H9 (cell line): Measurements from ENCODE around the gene FCHSD2. TPM values are rescaled to one million over a fixed set of nuclear protein-coding genes. Genes with fewer than 3 reads are reported as not detected.

ENCODE experiments used
- DNase-seq: peaks from one replicate; pipeline ENCODE4 v3.0.0-alpha.2; 2017
- H2AFZ ChIP-seq: one replicate; pipeline ENCODE4 v1.6.1; 2013; ENCODE audit warnings: mild to moderate bottlenecking, low read length, control low read depth, moderate library complexity
- H2AK5ac ChIP-seq: 2 replicates; pipeline ENCODE4 v1.6.1; 2013; ENCODE audit warnings: low read length, control low read depth, mixed read lengths; ENCODE audit not compliant: insufficient read length
- H2BK120ac ChIP-seq: one replicate; pipeline ENCODE4 v1.6.1; 2013; ENCODE audit warnings: low read depth, mild to moderate bottlenecking, low read length, control low read depth, inconsistent platforms; ENCODE audit not compliant: poor library complexity, severe bottlenecking
- H2BK12ac ChIP-seq: 2 replicates; pipeline ENCODE4 v1.6.1; 2013; ENCODE audit warnings: low read length, control low read depth, mixed read lengths, low read depth; ENCODE audit not compliant: insufficient read length
- H2BK15ac ChIP-seq: 2 replicates; pipeline ENCODE4 v1.6.1; 2013; ENCODE audit warnings: low read depth, low read length, control low read depth
- H2BK20ac ChIP-seq: one replicate; pipeline ENCODE4 v1.6.1; 2013; ENCODE audit warnings: low read depth, mild to moderate bottlenecking, low read length, control low read depth, inconsistent platforms; ENCODE audit not compliant: poor library complexity, severe bottlenecking
- H2BK5ac ChIP-seq: 2 replicates; pipeline ENCODE4 v1.6.1; 2013; ENCODE audit warnings: low read length, control low read depth, mixed read lengths; ENCODE audit not compliant: insufficient read length
- H3K14ac ChIP-seq: 2 replicates; pipeline ENCODE4 v1.6.1; 2013; ENCODE audit warnings: low read length, control low read depth; ENCODE audit not compliant: insufficient read depth
- H3K18ac ChIP-seq: 2 replicates; pipeline ENCODE4 v1.6.1; 2013; ENCODE audit warnings: low read depth, mild to moderate bottlenecking, mixed read lengths, low read length, control low read depth; ENCODE audit not compliant: insufficient read length
- H3K23ac ChIP-seq: 2 replicates; pipeline ENCODE4 v1.6.1; 2013; ENCODE audit warnings: low read length, control low read depth, mixed read lengths, low read depth; ENCODE audit not compliant: insufficient read length
- H3K23me2 ChIP-seq: 2 replicates; pipeline ENCODE4 v1.6.1; 2013; ENCODE audit warnings: low read depth, mild to moderate bottlenecking, mixed read lengths, low read length, control low read depth; ENCODE audit not compliant: insufficient read length, poor library complexity, severe bottlenecking
- H3K27ac ChIP-seq: 2 replicates; pipeline ENCODE4 v1.5.1; 2013; ENCODE audit warnings: low read length, control low read depth, mixed read lengths, low read depth; ENCODE audit not compliant: insufficient read length
- H3K27me3 ChIP-seq: 2 replicates; pipeline ENCODE4 v1.6.1; 2013; ENCODE audit warnings: low read length, control low read depth, inconsistent platforms; ENCODE audit not compliant: insufficient read depth
- H3K4ac ChIP-seq: 2 replicates; pipeline ENCODE4 v1.6.1; 2013; ENCODE audit warnings: low read depth, mild to moderate bottlenecking, control low read depth, inconsistent platforms, low read length, moderate library complexity
- H3K4me1 ChIP-seq: 2 replicates; pipeline ENCODE4 v1.6.1; 2013; ENCODE audit warnings: low read length, control low read depth, inconsistent platforms; ENCODE audit not compliant: insufficient read depth
- H3K4me2 ChIP-seq: 2 replicates; pipeline ENCODE4 v1.6.1; 2013; ENCODE audit warnings: low read length, control low read depth, mixed read lengths; ENCODE audit not compliant: insufficient read length, insufficient read depth
- H3K56ac ChIP-seq: 2 replicates; pipeline ENCODE4 v1.6.1; 2013; ENCODE audit warnings: low read depth, mild to moderate bottlenecking, mixed read lengths, low read length, control low read depth; ENCODE audit not compliant: insufficient read length
- H3K79me1 ChIP-seq: 2 replicates; pipeline ENCODE4 v1.6.1; 2013; ENCODE audit warnings: low read depth, mild to moderate bottlenecking, moderate library complexity, low read length, control low read depth, inconsistent platforms; ENCODE audit not compliant: insufficient read depth, poor library complexity, severe bottlenecking
- H3K79me2 ChIP-seq: 2 replicates; pipeline ENCODE4 v1.6.1; 2013; ENCODE audit warnings: low read length, control low read depth, inconsistent platforms; ENCODE audit not compliant: insufficient read depth
- H3K9ac ChIP-seq: 2 replicates; pipeline ENCODE4 v1.6.1; 2013; ENCODE audit warnings: low read length, control low read depth, mixed read lengths; ENCODE audit not compliant: insufficient read length; ENCODE audit errors: extremely low read depth
- H3K9me3 ChIP-seq: one replicate; pipeline ENCODE4 v1.6.1; 2013; ENCODE audit warnings: low read depth, low read length, inconsistent platforms; ENCODE audit not compliant: control insufficient read depth
- H3T11ph ChIP-seq: one replicate; pipeline ENCODE4 v1.6.1; 2013; ENCODE audit warnings: mild to moderate bottlenecking, low read length, control low read depth, inconsistent platforms
- H4K20me1 ChIP-seq: one replicate; pipeline ENCODE4 v1.6.1; 2013; ENCODE audit not compliant: control insufficient read depth, insufficient read length, insufficient read depth
- H4K5ac ChIP-seq: 2 replicates; pipeline ENCODE4 v1.6.1; 2013; ENCODE audit warnings: low read depth, mild to moderate bottlenecking, mixed read lengths, low read length, control low read depth; ENCODE audit not compliant: insufficient read length
- H4K8ac ChIP-seq: replicated peaks from 2 replicates; pipeline ENCODE4 v1.6.1; 2013; ENCODE audit warnings: low read length, control low read depth, mixed read lengths, low read depth; ENCODE audit not compliant: insufficient read length
- H4K91ac ChIP-seq: 2 replicates; pipeline ENCODE4 v1.6.1; 2013; ENCODE audit warnings: low read depth, mild to moderate bottlenecking, moderate library complexity, mixed read lengths, low read length, control low read depth; ENCODE audit not compliant: insufficient read length
- H3K27ac Mint-ChIP-seq, 3 experiments: 2 replicates in 2 of 3; 3 replicates in 1 of 3; pipeline ENCODE4 v1.8.0; 2020 to 2021; ENCODE audit warnings: mixed read lengths in 3 of 3, mild to moderate bottlenecking in 1 of 3, moderate library complexity in 1 of 3
- H3K27me3 Mint-ChIP-seq: 2 replicates; pipeline ENCODE4 v1.8.0; 2021; ENCODE audit warnings: low read depth, mild to moderate bottlenecking, moderate library complexity, mixed read lengths
- H3K36me3 Mint-ChIP-seq, 3 experiments: 2 replicates in 2 of 3; 3 replicates in 1 of 3; pipeline ENCODE4 v1.8.0; 2020 to 2021; ENCODE audit warnings: low read depth in 3 of 3, mixed read lengths in 3 of 3; ENCODE audit not compliant: insufficient read depth in 1 of 3
- H3K4me1 Mint-ChIP-seq, 2 experiments: 2 replicates each; pipeline ENCODE4 v1.8.0; 2020; ENCODE audit warnings: mixed read lengths in 2 of 2
- H3K4me3 Mint-ChIP-seq, 2 experiments: 2 replicates in 1 of 2; 3 replicates in 1 of 2; pipeline ENCODE4 v1.8.0; 2020 to 2021; ENCODE audit warnings: mild to moderate bottlenecking in 2 of 2, mixed read lengths in 2 of 2, moderate library complexity in 1 of 2
- H3K9me3 Mint-ChIP-seq, 2 experiments: 2 replicates in 1 of 2; 3 replicates in 1 of 2; pipeline ENCODE4 v1.8.0; 2020; ENCODE audit warnings: mild to moderate bottlenecking in 2 of 2, mixed read lengths in 2 of 2, moderate library complexity in 1 of 2
- WGBS: extraction: QIAGEN DNeasy Blood & Tissue Kit; methylation state at CpG from one replicate; pipeline ENCODE4 v1.1.7; 2013; ENCODE audit warnings: missing lambda C conversion rate, low lambda C conversion rate, mixed read lengths; ENCODE audit not compliant: insufficient read length; ENCODE audit errors: extremely low coverage; 5-methylcytosine and 5-hydroxymethylcytosine counted together
- total RNA-seq: library from RNA; stranded (reverse); gene quantifications from 2 replicates; pipeline ENCODE4 v1.2.1, GENCODE V29; 2021
- TF ChIP-seq, protein P1 (sequence below): fragments of 200-600 bp; sonication (generic); conservative IDR thresholded peaks from 3 replicates; pipeline ENCODE4 v1.8.0; 2021; ENCODE audit warnings: antibody characterized with exemption, mild to moderate bottlenecking

Gene FCHSD2
- total RNA-seq, 1 experiment from 2014 or later, result 17.8 TPM

DNA sequence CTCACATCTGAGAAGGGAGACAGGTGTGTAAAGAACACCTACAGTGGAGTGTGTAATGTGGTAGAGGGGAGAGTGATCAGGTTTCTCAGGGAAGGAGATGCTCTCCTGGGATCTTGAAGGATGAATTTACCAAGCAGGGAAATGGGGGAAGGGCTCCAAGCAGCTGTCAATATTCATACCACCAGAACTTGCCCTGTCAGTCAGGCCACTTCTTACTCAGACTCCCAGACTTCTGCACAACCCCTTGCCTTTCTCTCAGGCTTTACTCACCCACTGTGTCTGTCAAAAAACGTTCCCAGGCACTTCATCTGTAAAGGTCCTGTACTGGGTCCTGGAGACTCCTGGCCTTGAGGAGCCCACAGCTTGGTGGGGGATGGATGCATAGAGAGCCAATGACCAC, 14.0 kb upstream of the FCHSD2 start:
- H3K56ac ChIP-seq, result no peak overlapping the region
- H3K9me3 Mint-ChIP-seq, result no peaks in the 10 kb centered on the region
- no CpG with 5 or more reads among the region's 1 CpG for WGBS

More for the DNA sequence above, 14.0 kb upstream of the FCHSD2 start:
- no peak overlapping the region for H3T11ph ChIP-seq
- no peak overlapping the region for H4K5ac ChIP-seq
- no peak overlapping the region for H2AK5ac ChIP-seq
- H3K9ac ChIP-seq, result no peak overlapping the region
- no peak overlapping the region for H2BK15ac ChIP-seq
- H3K23ac ChIP-seq, result no peak overlapping the region
- peaks cover 16 to 18% of the 10 kb centered on the region in 2 experiments for H3K4me1 Mint-ChIP-seq
- no peak for DNase-seq
- no peak overlapping the region for H2BK12ac ChIP-seq
- H4K8ac ChIP-seq, result no peak overlapping the region
- H3K27me3 Mint-ChIP-seq, result no peaks in the 10 kb centered on the region; the same call in 1 of the 2 replicates
- no peak overlapping the region for H3K4ac ChIP-seq
- no peak overlapping the region for H2BK120ac ChIP-seq
- H3K36me3 Mint-ChIP-seq, result no peaks in the 10 kb centered on the region
- H3K27ac Mint-ChIP-seq, result no peak overlapping the region
- H3K4me1 ChIP-seq, result no peaks in the 10 kb centered on the region
- no peaks in the 10 kb centered on the region for H3K23me2 ChIP-seq
- H3K79me2 ChIP-seq, result no peaks in the 10 kb centered on the region
- no peaks in the 10 kb centered on the region; the same call in 1 of the 2 replicates for H3K27me3 ChIP-seq
- H3K4me3 Mint-ChIP-seq, result no peak overlapping the region
- H3K79me1 ChIP-seq, result no peaks in the 10 kb centered on the region
- H3K9me3 ChIP-seq, result no peaks in the 10 kb centered on the region
- H2BK20ac ChIP-seq, result no peak overlapping the region
- TF ChIP-seq, protein P1, sequence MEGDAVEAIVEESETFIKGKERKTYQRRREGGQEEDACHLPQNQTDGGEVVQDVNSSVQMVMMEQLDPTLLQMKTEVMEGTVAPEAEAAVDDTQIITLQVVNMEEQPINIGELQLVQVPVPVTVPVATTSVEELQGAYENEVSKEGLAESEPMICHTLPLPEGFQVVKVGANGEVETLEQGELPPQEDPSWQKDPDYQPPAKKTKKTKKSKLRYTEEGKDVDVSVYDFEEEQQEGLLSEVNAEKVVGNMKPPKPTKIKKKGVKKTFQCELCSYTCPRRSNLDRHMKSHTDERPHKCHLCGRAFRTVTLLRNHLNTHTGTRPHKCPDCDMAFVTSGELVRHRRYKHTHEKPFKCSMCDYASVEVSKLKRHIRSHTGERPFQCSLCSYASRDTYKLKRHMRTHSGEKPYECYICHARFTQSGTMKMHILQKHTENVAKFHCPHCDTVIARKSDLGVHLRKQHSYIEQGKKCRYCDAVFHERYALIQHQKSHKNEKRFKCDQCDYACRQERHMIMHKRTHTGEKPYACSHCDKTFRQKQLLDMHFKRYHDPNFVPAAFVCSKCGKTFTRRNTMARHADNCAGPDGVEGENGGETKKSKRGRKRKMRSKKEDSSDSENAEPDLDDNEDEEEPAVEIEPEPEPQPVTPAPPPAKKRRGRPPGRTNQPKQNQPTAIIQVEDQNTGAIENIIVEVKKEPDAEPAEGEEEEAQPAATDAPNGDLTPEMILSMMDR, result no peak
- H3K14ac ChIP-seq, result no peak overlapping the region
- no peak overlapping the region for H2BK5ac ChIP-seq
- H2AFZ ChIP-seq, result no peak overlapping the region
- no peak overlapping the region for H3K18ac ChIP-seq
- no peaks in the 10 kb centered on the region for H4K20me1 ChIP-seq
- no peak overlapping the region for H4K91ac ChIP-seq
- H3K27ac ChIP-seq, result no peak overlapping the region
- no peak overlapping the region for H3K4me2 ChIP-seq
